Ovary (tissue), 3 donors: ENCODE results near the gene RPTOR.

ENCODE experiments used
- POLR2A ChIP-seq: fragments of 450-650 bp; IDR thresholded peaks from one replicate; pipeline ENCODE4 v1.6.1; 2017; ENCODE audit warnings: antibody characterized with exemption, mild to moderate bottlenecking, moderate library complexity
- TF ChIP-seq, protein P1 (sequence below), 3 donors: fragments of 450-650 bp in 2 of 3; fragments of 200-600 bp in 1 of 3; IDR thresholded peaks; one replicate each; pipeline versions ENCODE4 v1.5.1 to v1.8.0; 2016 to 2022; ENCODE audit warnings: antibody characterized with exemption in 3 of 3, mild to moderate bottlenecking in 1 of 3
- donor health status: DM: no; HTN: no; CAD: no.

DNA sequence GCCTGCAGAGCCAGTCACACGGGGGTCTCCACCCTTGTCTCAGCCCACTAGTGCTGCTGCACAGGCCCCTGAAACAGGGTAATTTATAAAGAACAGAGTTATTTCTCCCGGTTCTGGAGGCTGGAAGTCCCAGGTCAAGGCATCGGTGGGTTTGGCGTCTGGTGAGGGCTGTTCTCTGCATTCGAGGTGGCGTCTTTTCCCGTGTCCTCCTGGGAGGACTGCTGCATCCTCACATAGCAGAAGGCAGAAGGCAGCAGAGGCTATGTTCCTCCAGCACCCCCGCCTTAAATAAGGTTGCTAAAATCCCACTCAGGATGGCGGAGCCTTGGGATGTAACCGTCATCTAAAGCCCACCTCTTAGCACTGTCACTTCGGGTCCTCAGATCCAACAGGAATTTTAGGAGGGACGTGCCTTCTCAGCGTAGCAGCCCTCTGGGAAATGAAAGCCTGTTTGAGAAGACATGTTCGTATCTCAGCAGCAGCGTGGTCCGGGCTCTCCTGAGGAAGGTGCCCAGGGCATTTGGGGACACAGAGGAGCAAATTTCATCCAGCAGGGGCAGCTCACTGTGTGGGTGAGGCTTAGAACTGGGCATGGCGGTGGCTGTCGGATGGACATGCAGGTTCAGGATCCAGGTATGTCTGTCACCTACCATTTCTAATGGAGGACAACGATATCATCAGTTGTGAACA, 225.4 kb downstream of the RPTOR start:
- no peak for TF ChIP-seq POLR2A
- TF ChIP-seq, protein P1, sequence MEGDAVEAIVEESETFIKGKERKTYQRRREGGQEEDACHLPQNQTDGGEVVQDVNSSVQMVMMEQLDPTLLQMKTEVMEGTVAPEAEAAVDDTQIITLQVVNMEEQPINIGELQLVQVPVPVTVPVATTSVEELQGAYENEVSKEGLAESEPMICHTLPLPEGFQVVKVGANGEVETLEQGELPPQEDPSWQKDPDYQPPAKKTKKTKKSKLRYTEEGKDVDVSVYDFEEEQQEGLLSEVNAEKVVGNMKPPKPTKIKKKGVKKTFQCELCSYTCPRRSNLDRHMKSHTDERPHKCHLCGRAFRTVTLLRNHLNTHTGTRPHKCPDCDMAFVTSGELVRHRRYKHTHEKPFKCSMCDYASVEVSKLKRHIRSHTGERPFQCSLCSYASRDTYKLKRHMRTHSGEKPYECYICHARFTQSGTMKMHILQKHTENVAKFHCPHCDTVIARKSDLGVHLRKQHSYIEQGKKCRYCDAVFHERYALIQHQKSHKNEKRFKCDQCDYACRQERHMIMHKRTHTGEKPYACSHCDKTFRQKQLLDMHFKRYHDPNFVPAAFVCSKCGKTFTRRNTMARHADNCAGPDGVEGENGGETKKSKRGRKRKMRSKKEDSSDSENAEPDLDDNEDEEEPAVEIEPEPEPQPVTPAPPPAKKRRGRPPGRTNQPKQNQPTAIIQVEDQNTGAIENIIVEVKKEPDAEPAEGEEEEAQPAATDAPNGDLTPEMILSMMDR (IDR thresholded peaks at IDR 0.05) = no peak
